HG02798 (cell line): Measurements from ENCODE around the gene MARCHF10.
"Not testable (repeated sequence)": the region's sequence is repeated elsewhere in the genome, so short reads cannot be mapped to it uniquely, and the experiment has no call there.

ENCODE experiments used
- ATAC-seq: cut with Tn5 transposase; IDR thresholded peaks from one replicate; pipeline ENCODE4 v1.9.1; 2021; ENCODE audit warnings: mild to moderate bottlenecking; ENCODE audit not compliant: unreplicated experiment, poor library complexity

MARCHF10 gene

DNA sequence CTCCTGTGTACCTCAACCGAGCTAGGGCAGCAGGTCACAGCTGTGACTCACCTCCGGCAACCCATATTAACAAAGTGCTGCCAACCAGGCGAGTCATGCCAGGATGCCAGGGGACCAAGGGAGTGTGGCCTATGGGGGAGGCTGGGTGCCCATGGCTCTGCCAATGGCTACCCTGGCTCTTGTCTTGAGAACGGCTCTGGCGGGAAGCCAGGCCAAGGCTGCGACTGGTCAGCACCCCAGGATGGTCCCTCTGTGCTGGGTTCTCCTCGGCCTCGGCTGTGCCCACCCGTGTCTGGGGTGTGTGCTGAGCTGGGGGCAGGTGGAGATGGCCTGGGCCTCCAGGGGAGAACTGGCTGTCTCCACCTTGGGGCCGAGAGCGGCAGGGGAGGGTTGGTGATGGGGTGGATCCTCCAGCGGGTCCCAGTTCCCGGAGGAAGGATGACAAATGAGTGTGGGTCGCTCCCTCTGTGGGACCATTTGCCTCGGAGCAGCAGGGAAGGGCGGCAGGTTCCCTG lies 104.8 kb downstream of the MARCHF10 start:
- no peak for ATAC-seq

DNA sequence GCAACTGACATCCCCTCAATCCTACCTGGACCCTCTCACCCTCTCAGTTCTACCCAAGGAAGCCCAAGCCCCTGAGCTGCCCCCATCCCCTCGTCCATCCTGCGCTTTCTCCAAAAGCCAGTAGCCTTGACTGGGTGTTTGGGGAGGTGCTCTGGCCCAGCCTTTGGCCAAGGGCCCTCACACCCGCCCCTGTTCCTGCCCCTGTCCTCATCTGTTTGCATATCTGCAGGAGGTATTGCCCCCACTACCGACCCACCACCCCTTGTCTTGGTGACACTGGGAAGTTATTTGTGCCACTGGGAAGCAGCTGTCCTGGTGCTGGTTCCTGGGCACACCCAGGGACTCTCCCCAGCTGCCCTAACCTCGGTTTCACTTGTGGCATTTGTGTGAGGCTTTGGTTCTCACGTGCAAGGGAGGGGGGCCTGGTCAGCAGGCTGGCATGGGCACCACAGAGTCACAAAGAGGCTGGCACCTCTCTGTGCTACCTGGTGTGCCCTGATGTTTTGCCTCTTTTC lies 105.3 kb downstream of the MARCHF10 start:
- ATAC-seq = no peak

DNA sequence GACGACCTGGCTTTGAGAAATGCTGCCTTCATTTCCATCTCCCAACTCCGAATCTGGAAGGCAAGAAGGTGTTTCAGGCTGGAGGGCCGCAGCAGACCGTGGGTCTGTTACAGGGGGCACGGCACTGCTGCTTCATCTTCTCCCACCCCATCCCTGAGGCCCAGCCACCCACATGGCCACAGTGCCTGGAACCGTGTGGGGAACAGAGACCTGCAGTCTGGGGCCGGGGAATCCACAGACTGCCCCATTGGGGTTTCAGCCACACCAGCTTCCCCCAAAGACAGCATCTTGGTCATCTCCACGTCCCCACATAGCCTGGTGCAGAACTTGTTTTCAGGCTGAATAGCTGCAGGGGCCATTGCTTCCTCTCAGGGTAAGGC lies 106.4 kb downstream of the MARCHF10 start:
- ATAC-seq = no peak

- no peak for ATAC-seq
These were observed 107.0 kb downstream of the MARCHF10 start for GRCh38 chr17:62700964-62701705.

DNA sequence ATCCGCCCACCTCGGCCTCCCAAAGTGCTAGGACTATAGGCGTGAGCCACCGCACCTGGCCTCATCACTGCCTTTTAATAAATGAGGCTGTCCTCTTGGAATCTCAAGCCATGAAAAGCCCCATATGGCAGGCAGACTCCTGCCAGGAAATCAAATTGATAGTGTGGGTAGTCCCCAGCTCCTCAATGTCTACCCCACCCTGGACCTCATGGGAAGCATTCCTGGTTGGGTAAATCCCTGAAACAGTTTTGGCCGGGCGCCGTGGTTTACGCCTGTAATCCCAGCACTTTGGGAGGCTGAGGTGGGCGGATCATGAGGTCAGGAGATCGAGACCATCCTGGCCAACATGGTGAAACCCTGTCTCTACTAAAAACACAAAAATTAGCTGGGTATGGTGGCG lies 109.7 kb downstream of the MARCHF10 start:
- ATAC-seq = not testable (repeated sequence)

DNA sequence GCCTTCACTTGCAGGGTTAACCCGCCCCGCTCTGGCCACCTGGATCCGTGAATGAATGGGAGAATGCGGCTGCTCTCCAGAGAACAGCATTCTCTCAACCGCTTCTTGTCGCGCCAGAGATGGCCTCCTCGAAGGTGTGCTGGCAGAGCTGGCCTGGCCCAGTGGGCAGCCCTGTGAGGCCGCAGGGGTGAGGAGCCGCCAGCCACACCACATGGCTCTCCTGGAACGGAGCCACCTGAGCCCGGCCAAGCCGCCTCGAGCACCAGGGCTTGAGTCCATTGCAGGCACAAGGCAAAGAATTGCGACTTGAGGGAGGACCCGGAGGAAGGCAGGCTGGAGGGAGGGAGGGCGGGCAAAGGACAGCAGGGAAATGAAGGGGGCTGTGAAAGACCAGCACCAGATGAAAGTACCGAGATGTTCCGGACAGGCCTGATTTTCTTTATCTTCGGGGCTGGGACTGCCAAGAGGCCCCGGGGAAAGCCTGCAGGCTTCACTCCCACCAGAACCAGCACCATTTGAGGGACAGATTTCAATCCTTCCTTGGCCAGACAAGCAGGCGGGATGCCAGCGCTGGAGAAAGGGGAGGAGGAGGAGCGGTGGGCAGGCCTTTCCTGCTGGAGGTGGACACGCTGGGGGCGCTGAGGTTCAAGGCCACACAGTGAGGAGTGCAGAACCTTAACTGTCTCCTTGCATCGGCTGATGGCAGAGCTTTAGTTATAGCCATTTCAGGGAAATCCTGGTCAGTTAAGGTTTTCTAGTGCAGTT lies 111.2 kb downstream of the MARCHF10 start:
- no peak for ATAC-seq

GRCh38 chr17:62696256-62696655 lies 111.9 kb downstream of the MARCHF10 start:
- ATAC-seq = no peak

DNA sequence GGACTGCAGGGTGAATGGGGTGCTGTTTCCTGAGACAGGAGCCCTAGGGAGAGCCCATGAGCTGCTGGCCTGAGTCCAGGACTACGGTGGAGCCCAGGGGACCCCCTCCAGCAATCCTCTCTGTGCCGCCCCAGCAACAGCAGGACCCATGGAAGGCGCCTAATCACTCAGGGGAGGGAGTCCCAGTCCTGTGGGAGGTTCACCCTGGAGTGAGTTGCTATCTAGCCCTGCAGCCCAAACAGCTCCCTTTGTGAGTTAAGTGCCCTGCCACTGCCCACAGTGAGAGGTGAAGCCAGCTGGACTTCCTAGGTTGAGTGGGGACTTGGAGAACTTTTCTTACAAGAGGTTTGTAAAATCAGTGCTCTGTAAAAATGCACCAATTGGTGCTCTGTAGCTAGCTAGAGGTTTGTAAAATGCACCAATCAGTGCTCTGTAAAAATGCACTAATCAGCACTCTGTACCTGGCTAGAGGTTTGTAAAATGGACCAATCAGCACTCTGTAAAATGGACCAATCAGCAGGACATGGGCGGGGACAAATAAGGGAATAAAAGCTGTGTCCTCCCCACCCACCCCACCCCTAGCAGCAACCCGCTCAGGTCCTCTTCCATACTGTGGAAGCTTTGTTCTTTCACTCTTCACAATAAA lies 112.9 kb downstream of the MARCHF10 start:
- not testable (repeated sequence) for ATAC-seq

GRCh38 chr17:62693616-62694409 lies 114.3 kb downstream of the MARCHF10 start:
- ATAC-seq = no peak

DNA sequence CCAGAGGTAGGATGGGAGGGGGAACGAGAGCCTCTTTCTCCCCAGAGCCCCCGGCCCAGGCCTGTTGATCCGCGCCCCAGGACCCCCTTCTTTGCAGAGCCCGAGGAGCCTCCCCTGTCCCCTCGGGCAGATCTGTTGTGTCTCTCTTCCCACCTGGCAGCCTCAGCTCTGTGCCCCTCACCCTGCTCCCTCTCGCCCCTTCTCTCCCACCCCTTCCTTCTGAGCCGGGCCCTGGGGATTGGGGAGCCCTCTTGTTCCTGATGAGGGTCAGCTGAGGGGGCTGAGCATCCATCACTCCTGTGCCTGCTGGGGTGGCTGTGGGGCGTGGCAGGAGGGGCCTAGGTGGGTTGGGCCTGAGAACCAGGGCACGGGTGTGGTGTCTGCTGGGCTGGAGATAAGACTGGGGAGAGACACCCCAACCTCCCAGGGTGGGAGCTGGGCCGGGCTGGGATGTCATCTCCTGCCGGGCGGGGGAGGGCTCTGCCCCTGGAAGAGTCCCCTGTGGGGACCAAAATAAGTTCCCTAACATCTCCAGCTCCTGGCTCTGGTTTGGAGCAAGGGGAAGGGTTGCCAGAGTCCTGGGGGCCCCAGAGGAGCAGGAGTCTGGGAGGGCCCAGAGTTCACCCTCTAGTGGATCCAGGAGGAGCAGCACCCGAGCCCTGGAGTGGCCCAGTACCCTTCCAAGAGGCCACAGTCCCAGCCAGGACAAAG lies 115.2 kb downstream of the MARCHF10 start:
- ATAC-seq = no peak

DNA sequence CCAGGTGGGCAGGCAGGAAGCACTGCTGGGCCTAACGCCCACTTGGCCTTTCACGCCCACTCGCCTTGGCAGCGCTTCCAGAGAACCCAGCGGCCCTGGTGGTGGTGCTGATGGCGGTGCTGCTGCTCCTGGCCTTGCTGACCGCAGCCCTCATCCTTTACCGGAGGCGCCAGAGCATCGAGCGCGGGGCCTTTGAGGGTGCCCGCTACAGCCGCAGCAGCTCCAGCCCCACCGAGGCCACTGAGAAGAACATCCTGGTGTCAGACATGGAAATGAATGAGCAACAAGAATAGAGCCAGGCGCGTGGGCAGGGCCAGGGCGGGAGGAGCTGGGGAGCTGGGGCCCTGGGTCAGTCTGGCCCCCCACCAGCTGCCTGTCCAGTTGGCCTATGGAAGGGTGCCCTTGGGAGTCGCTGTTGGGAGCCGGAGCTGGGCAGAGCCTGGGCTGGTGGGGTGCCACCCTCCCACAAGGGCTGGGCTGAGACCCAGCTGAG lies 115.9 kb downstream of the MARCHF10 start:
- no peak for ATAC-seq

- ATAC-seq = not testable (repeated sequence)
These were observed 116.6 kb downstream of the MARCHF10 start for GRCh38 chr17:62691589-62691915.

- ATAC-seq = no peak
These were observed 117.8 kb downstream of the MARCHF10 start for GRCh38 chr17:62690168-62690897.

- no peak for ATAC-seq
These were observed 118.5 kb downstream of the MARCHF10 start for GRCh38 chr17:62689441-62690167.

- ATAC-seq = no peak
These were observed 119.5 kb downstream of the MARCHF10 start for GRCh38 chr17:62688398-62689160.

DNA sequence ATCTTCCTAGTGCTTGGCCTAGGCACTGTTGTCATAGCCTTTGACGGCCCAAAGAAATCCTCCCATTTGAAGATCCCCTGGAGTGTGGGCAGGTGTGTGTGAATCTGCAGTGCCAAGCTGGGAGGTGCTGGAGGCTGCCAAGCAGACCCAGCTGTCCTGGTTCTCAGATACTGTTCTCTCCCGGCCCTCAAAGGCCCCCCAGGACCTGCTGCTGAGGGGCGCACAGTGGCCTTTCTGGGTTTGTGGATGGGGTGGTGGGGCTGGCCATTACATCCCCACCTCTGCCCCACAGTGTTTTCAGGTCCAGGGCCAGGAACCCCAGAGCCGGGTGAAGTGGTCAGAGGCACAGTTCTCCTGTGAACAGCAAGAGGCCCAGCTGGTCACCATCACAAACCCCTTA lies 120.1 kb downstream of the MARCHF10 start:
- ATAC-seq = no peak

DNA sequence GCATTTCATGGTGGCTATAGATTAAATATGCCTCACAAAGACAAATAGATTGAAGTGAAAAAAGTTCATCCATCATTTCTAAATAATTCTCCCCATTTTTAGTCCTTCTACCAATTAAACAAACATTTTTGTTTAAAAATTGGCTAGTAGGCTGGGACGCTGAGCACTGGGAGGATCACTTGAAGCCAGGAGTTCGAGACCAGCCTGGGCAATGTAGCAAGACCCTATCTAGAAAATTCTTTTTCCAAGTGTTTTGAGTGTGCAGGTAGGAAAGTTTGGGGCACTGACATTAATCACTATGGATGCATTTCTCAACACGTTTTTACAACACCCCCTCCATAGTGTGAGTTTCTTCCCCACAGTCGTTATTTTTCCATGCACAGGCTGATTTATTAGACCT lies 123.9 kb downstream of the MARCHF10 start:
- no peak for ATAC-seq
